MM.1S (cell line): ENCODE measurements around the gene PCDH17.

ENCODE experiments used
- DNase-seq: peaks from one replicate; pipeline ENCODE4 v3.0.0-alpha.2; 2015
- H2AFZ ChIP-seq: fragments of 300-600 bp; sonication (generic); 2 replicates; pipeline ENCODE4 v1.6.0; 2016; ENCODE audit warnings: antibody characterized with exemption, low read length
- H3F3A ChIP-seq: fragments of 300-600 bp; sonication (generic); 2 replicates; pipeline ENCODE4 v1.6.1; 2016; ENCODE audit warnings: mild to moderate bottlenecking, antibody characterized with exemption, low read length, moderate library complexity, mixed read lengths; ENCODE audit not compliant: insufficient read depth
- H3K27ac ChIP-seq: fragments of 300-600 bp; sonication (generic); 2 replicates; pipeline ENCODE4 v1.5.1; 2016; ENCODE audit warnings: mild to moderate bottlenecking, low read length
- H3K27me3 ChIP-seq: fragments of 300-600 bp; sonication (generic); replicated peaks from 2 replicates; pipeline ENCODE4 v1.6.0; 2016; ENCODE audit warnings: low read length; ENCODE audit not compliant: insufficient read depth
- H3K36me3 ChIP-seq: fragments of 300-600 bp; sonication (generic); replicated peaks from 2 replicates; pipeline ENCODE4 v1.6.1; 2016; ENCODE audit warnings: mild to moderate bottlenecking, low read length, mixed read lengths; ENCODE audit not compliant: insufficient read depth
- H3K4me1 ChIP-seq: fragments of 300-600 bp; sonication (generic); 2 replicates; pipeline ENCODE4 v1.6.1; 2016; ENCODE audit warnings: low read length, mixed read lengths
- H3K4me2 ChIP-seq: fragments of 300-600 bp; sonication (generic); 2 replicates; pipeline ENCODE4 v1.6.0; 2016; ENCODE audit warnings: low read depth, low read length
- H3K4me3 ChIP-seq: fragments of 300-600 bp; sonication (generic); 2 replicates; pipeline ENCODE4 v1.5.1; 2016; ENCODE audit warnings: low read length, mixed read lengths
- H3K79me2 ChIP-seq: fragments of 300-600 bp; sonication (generic); 2 replicates; pipeline ENCODE4 v1.6.1; 2016; ENCODE audit warnings: mixed run types, low read length, mixed read lengths
- H3K9ac ChIP-seq: fragments of 300-600 bp; sonication (generic); 2 replicates; pipeline ENCODE4 v1.6.1; 2016; ENCODE audit warnings: low read length, mixed read lengths
- H3K9me2 ChIP-seq: fragments of 300-600 bp; sonication (generic); replicated peaks from 2 replicates; pipeline ENCODE4 v1.6.1; 2016; ENCODE audit warnings: mild to moderate bottlenecking, low read length, mixed read lengths; ENCODE audit not compliant: insufficient read depth
- H3K9me3 ChIP-seq: fragments of 300-600 bp; sonication (generic); replicated peaks from 2 replicates; pipeline ENCODE4 v1.6.1; 2016; ENCODE audit warnings: mild to moderate bottlenecking, low read length, mixed read lengths; ENCODE audit not compliant: insufficient read depth
- H4K20me1 ChIP-seq: fragments of 300-600 bp; sonication (generic); 2 replicates; pipeline ENCODE4 v1.6.1; 2016; ENCODE audit warnings: mild to moderate bottlenecking, low read length, moderate library complexity, mixed read lengths; ENCODE audit not compliant: insufficient read depth
- EZH2 ChIP-seq: fragments of 300-600 bp; sonication (generic); optimal IDR thresholded peaks from 2 replicates; pipeline ENCODE3; 2017; ENCODE audit warnings: low read depth, mild to moderate bottlenecking, antibody characterized with exemption, low read length, mixed read lengths
- EZH2phosphoT487 ChIP-seq: fragments of 300-600 bp; sonication (generic); IDR thresholded peaks from 2 replicates; pipeline ENCODE4 v1.6.1; 2018; ENCODE audit warnings: antibody characterized with exemption, low read length
- TF ChIP-seq, protein P1 (sequence below): fragments of 300-600 bp; sonication (generic); IDR thresholded peaks from 2 replicates; pipeline ENCODE4 v1.5.1; 2016; ENCODE audit warnings: antibody characterized with exemption, low read length, mixed read lengths

PCDH17 gene

DNA sequence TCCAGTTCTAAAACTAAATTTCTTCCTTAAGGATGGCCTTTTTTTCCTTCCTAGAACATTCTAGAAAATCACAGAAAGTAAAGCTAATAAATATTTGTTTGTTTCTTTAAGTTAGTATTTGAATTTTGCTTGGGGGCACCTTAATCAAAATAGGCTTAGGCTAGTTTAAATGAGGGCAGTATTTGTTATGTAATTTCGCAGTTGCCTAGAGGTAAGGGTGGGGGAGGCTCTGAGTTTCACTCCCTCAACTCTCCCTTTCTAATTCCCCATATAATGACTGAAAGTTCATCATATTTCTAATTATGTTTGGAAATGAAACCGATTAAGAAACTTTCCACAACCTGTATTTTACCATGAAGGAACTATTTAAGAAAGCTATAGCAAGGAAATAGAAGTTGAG is 40.6 kb downstream of the PCDH17 start:
- Histone ChIP-seq H2AFZ (no peak overlapping the region), H3K79me2 (no peaks in the 10 kb centered on the region), H3K4me2 (no peak overlapping the region), H3K4me1 (no peaks in the 10 kb centered on the region), H3K27me3 (no peaks in the 10 kb centered on the region), H3K4me3 (no peak overlapping the region), H4K20me1 (no peaks in the 10 kb centered on the region), H3K36me3 (no peaks in the 10 kb centered on the region), H3K9me3 (no peaks in the 10 kb centered on the region), H3K9ac (no peak overlapping the region), H3K9me2 (no peaks in the 10 kb centered on the region), H3K27ac (no peak overlapping the region), H3F3A (no peaks in the 10 kb centered on the region)
- TF ChIP-seq, protein P1, sequence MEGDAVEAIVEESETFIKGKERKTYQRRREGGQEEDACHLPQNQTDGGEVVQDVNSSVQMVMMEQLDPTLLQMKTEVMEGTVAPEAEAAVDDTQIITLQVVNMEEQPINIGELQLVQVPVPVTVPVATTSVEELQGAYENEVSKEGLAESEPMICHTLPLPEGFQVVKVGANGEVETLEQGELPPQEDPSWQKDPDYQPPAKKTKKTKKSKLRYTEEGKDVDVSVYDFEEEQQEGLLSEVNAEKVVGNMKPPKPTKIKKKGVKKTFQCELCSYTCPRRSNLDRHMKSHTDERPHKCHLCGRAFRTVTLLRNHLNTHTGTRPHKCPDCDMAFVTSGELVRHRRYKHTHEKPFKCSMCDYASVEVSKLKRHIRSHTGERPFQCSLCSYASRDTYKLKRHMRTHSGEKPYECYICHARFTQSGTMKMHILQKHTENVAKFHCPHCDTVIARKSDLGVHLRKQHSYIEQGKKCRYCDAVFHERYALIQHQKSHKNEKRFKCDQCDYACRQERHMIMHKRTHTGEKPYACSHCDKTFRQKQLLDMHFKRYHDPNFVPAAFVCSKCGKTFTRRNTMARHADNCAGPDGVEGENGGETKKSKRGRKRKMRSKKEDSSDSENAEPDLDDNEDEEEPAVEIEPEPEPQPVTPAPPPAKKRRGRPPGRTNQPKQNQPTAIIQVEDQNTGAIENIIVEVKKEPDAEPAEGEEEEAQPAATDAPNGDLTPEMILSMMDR = no peak
- TF ChIP-seq EZH2 (no peak), EZH2phosphoT487 (no peak)
- DNase-seq = no peak

DNA sequence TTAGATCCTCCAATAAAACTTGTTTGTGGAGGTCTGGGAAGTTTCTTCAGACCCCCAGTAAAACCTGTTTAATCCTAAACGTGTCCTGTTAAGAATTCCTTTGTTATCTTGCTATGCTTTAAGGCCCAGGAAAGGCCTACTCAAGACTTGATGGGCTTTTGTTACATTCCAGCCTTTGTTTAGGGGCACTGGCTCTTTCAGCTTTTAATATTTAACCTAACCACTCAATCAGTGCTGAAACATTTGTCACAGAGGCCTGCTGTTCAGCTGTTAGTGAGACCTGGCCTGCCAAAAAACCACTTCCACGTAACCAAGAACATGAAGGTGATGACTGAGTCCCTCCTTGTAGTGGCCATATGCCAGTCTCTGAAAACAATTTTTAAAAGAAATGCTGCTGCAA is 41.7 kb downstream of the PCDH17 start:
- H2AFZ ChIP-seq = no peak overlapping the region
- TF ChIP-seq EZH2phosphoT487 (no peak), EZH2 (no peak)
- TF ChIP-seq, protein P1 = no peak
- H3K4me3 ChIP-seq = no peak overlapping the region
- H3K27ac ChIP-seq = no peak overlapping the region
- no peaks in the 10 kb centered on the region for H3K79me2 ChIP-seq
- no peaks in the 10 kb centered on the region for H3K4me1 ChIP-seq
- H3F3A ChIP-seq = no peaks in the 10 kb centered on the region
- H3K9ac ChIP-seq = no peak overlapping the region
- H4K20me1 ChIP-seq = no peaks in the 10 kb centered on the region
- no peak overlapping the region for H3K4me2 ChIP-seq
- H3K27me3 ChIP-seq = no peaks in the 10 kb centered on the region
- H3K36me3 ChIP-seq = no peaks in the 10 kb centered on the region
- no peak for DNase-seq
- H3K9me2 ChIP-seq = no peaks in the 10 kb centered on the region
- no peaks in the 10 kb centered on the region for H3K9me3 ChIP-seq

DNA sequence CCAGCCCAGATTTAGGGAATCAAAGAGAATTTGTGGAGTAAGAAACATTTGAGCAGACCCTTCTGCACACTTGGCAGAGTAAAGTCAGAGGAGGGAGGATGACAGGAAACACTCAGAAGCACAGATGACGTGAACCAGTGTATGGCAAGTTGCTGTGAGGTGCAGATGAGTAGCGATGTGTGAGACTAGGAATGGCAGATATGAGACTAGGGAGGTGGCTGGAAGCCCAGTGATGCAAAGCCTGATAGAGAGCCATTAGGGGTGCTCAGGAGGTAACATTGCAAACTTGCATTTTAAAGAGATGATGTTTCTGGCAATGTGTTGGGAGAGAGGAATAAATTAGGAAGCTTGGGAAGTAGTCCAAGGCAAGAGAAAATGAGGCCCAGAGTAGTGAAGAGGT is 44.0 kb downstream of the PCDH17 start:
- Histone ChIP-seq H3K9ac (no peak overlapping the region), H3K27ac (no peak overlapping the region), H4K20me1 (no peaks in the 10 kb centered on the region), H3K4me2 (no peak overlapping the region), H3K9me2 (no peaks in the 10 kb centered on the region), H3K27me3 (no peaks in the 10 kb centered on the region), H3K4me3 (no peak overlapping the region), H3K9me3 (no peaks in the 10 kb centered on the region), H3K79me2 (no peaks in the 10 kb centered on the region), H2AFZ (no peak overlapping the region), H3K4me1 (no peaks in the 10 kb centered on the region), H3F3A (no peaks in the 10 kb centered on the region), H3K36me3 (no peaks in the 10 kb centered on the region)
- TF ChIP-seq EZH2phosphoT487 = no peak
- TF ChIP-seq, protein P1 = no peak
- DNase-seq = no peak

DNA sequence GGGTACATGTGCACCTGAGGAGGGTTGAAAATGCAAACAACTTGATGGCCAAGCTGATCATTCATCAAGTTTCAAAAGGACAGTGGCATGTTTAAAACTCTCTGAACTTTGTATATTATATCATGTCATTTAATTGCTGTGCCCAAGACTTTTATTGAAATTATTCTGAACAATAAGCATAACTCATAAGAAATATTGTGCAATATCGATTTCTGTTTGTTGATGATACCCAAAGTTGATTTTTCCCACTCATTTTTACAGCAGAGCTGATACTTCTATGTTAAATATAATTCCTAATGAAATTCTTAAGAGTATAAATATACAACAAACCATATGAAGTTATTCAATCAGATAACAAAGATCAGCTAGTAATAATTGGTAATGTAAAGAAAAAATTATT is 49.1 kb downstream of the PCDH17 start:
- Histone ChIP-seq H3K9ac (no peak overlapping the region), H3K4me2 (no peak overlapping the region), H3K79me2 (no peaks in the 10 kb centered on the region), H3F3A (no peaks in the 10 kb centered on the region), H3K9me3 (no peaks in the 10 kb centered on the region), H3K27ac (no peak overlapping the region), H3K27me3 (no peaks in the 10 kb centered on the region), H2AFZ (no peak overlapping the region), H3K4me1 (no peaks in the 10 kb centered on the region), H3K36me3 (no peaks in the 10 kb centered on the region), H3K9me2 (no peaks in the 10 kb centered on the region), H3K4me3 (no peak overlapping the region), H4K20me1 (no peaks in the 10 kb centered on the region)
- DNase-seq = no peak
- TF ChIP-seq, protein P1 = no peak
- TF ChIP-seq EZH2phosphoT487 (no peak), EZH2 (no peak)
